T-helper 1 cell treated with Interleukin-12 subunit alpha and Interleukin-12 subunit beta and Interleukin-4 antibody, amounts not matched to agents 30 ng/mL and 1 ng/mL, for 36 hours (primary cell): ENCODE data around the gene VPS13D. TPM values are rescaled to one million over a fixed set of nuclear protein-coding genes. Genes with fewer than 3 reads are reported as not detected.
"Not testable (repeated sequence)": the region's sequence is repeated elsewhere in the genome, so short reads cannot be mapped to it uniquely, and the experiment has no call there.

Experiments used
- intact Hi-C: fragments of 100-400 bp; cut with micrococcal nuclease; formaldehyde crosslinking; loops from one replicate; pipeline ENCODE4 v1.15.1; 2024
- total RNA-seq: library from RNA; stranded (reverse); gene quantifications from 2 replicates; pipeline ENCODE4 v1.2.3, GENCODE V29; 2022

Gene VPS13D
- total RNA-seq, 1 donor from 2014 or later, result 42.0 TPM

GRCh38 chr1:12505639-12506280 is 275.9 kb downstream of the VPS13D start:
- intact Hi-C loops, result no loop called here

- intact Hi-C loops, result no loop called here
Observed at GRCh38 chr1:12506281-12507280, 276.8 kb downstream of the VPS13D start.

- intact Hi-C loops, result no loop called here
Observed at GRCh38 chr1:12507631-12508030, 277.8 kb downstream of the VPS13D start.

- intact Hi-C loops, result no loop called here
Observed at GRCh38 chr1:12508849-12509248, 279.0 kb downstream of the VPS13D start.

- intact Hi-C loops, result loop anchor here (1.0 to 2.0 kb wide), 2 partner anchors 62 to 104 kb away; no protein-coding TSS in a partner anchor
Observed at GRCh38 chr1:12511128-12511484, 281.3 kb downstream of the VPS13D start.

- intact Hi-C loops, result loop anchor here (1.0 to 2.0 kb wide), 2 partner anchors 63 to 104 kb away; no protein-coding TSS in a partner anchor
Observed at GRCh38 chr1:12511516-12512468, 282.0 kb downstream of the VPS13D start.

- intact Hi-C loops, result no loop called here
Observed at GRCh38 chr1:12513181-12513580, 283.4 kb downstream of the VPS13D start.

GRCh38 chr1:12514590-12514989 is 284.8 kb downstream of the VPS13D start:
- intact Hi-C loops, result no loop called here

- intact Hi-C loops, result no loop called here
Observed at GRCh38 chr1:12515234-12515633, 285.4 kb downstream of the VPS13D start.

GRCh38 chr1:12516741-12517140 is 286.9 kb downstream of the VPS13D start:
- intact Hi-C loops, result no loop called here

GRCh38 chr1:12518931-12519692 is 289.3 kb downstream of the VPS13D start:
- intact Hi-C loops, result no loop called here

- intact Hi-C loops, result no loop called here
Observed at GRCh38 chr1:12519693-12520364, 290.0 kb downstream of the VPS13D start.

- intact Hi-C loops, result no loop called here
Observed at GRCh38 chr1:12521096-12521495, 291.3 kb downstream of the VPS13D start.

- intact Hi-C loops, result not testable (repeated sequence)
Observed at GRCh38 chr1:12522780-12523179, 292.9 kb downstream of the VPS13D start.

- intact Hi-C loops, result no loop called here
Observed at GRCh38 chr1:12524266-12524665, 294.4 kb downstream of the VPS13D start.

- intact Hi-C loops, result no loop called here
Observed at GRCh38 chr1:12525311-12526181, 295.7 kb downstream of the VPS13D start.

GRCh38 chr1:12527564-12527963 is 297.7 kb downstream of the VPS13D start:
- intact Hi-C loops, result no loop called here

- intact Hi-C loops, result no loop called here
Observed at GRCh38 chr1:12528021-12528852, 298.4 kb downstream of the VPS13D start.
